A673 (cell line): Measurements from ENCODE around the gene JMJD8.

Experiments
- CTCF ChIP-seq: fragments of 300-800, 200-600 bp; sonication (generic); conservative IDR thresholded peaks from 2 replicates; pipeline ENCODE4 v1.5.1; 2017; ENCODE audit warnings: low read depth, mild to moderate bottlenecking, antibody characterized with exemption, low read length, moderate library complexity, mixed read lengths
- EZH2 ChIP-seq: fragments of 200-600 bp; sonication (generic); IDR thresholded peaks from 2 replicates; pipeline ENCODE4 v1.6.1; 2017; ENCODE audit warnings: borderline replicate concordance, low read depth, mild to moderate bottlenecking, mixed read lengths, antibody characterized with exemption, low read length; ENCODE audit not compliant: poor library complexity, severe bottlenecking

GRCh38 chr16:704047-704446 is 19.9 kb upstream of the JMJD8 start:
- TF ChIP-seq CTCF, result no peak
- no peak for TF ChIP-seq EZH2
